Measurements from ENCODE around the gene DHFR. TPM values are rescaled to one million over a fixed set of nuclear protein-coding genes. Genes with fewer than 3 reads are reported as not detected.

DHFR gene
- total RNA-seq, 1 experiment from 2014 or later = 58.7 TPM

- Histone ChIP-seq H3K4me2 (ENCODE audit: low read length) (no peak overlapping the region), H3K27ac (ENCODE audit: low read depth, low read length) (no peak overlapping the region), H3K27me3 (ENCODE audit: insufficient read depth, low read length) (no peaks in the 10 kb centered on the region), H4K20me1 (ENCODE audit: insufficient read depth) (no peaks in the 10 kb centered on the region), H3K4me1 (ENCODE audit: control insufficient read depth in 1 of 2, insufficient read depth in 2 of 2, low read length in 2 of 2) (no peaks in the 10 kb centered on the region), H3K4me3 (replicated peaks in 1 of 2; ENCODE audit: low read depth in 1 of 2, low read length in 2 of 2) (no peak overlapping the region), H3K79me2 (ENCODE audit: insufficient read depth, low read length) (no peaks in the 10 kb centered on the region), H3K9ac (ENCODE audit: low read length) (no peak overlapping the region), H3K36me3 (ENCODE audit: control insufficient read depth in 1 of 2, insufficient read depth in 2 of 2, low read length in 2 of 2) (peaks cover 10 to 14% of the 10 kb centered on the region in 2 experiments; a peak in 3 of 4 replicates), H3K9me2 (ENCODE audit: insufficient read depth) (no peaks in the 10 kb centered on the region), H2AFZ (ENCODE audit: low read depth, low read length, poor library complexity, severe bottlenecking) (no peak overlapping the region), H3K9me3 (ENCODE audit: control insufficient read depth in 1 of 2, insufficient read depth in 1 of 2, low read depth in 1 of 2, low read length in 2 of 2) (no peaks in the 10 kb centered on the region)
- ChIA-PET RAD21 (ENCODE audit: low non-redundant PET in 1 of 2, low total read pairs in 2 of 2, uncharacterized antibody in 2 of 2, unreplicated experiment in 2 of 2) (no interaction called here), CTCF (no interaction called here), POLR2A (no interaction called here)
- ATAC-seq = no peak
- no peak for TF ChIP-seq RAD21 (IDR thresholded peaks at IDR 0.05; ENCODE audit: low read depth)
- no peak for TF ChIP-seq ELF1 (IDR thresholded peaks at IDR 0.05; ENCODE audit: borderline replicate concordance, low read depth)
- TF ChIP-seq CEBPB (IDR thresholded peaks at IDR 0.05; ENCODE audit: low read depth) = no peak
- no peak for TF ChIP-seq SRF (IDR thresholded peaks at IDR 0.05; ENCODE audit: low read depth)
- DNase-seq (ENCODE audit: low read depth, low spot score) = no peak
- BruUV-seq (replicated peaks) = no TSS peak
- intact Hi-C loops (cut with micrococcal nuclease) = no loop called here
These were observed 20.6 kb downstream of the DHFR start for GRCh38 chr5:80634193-80634592.

DNA sequence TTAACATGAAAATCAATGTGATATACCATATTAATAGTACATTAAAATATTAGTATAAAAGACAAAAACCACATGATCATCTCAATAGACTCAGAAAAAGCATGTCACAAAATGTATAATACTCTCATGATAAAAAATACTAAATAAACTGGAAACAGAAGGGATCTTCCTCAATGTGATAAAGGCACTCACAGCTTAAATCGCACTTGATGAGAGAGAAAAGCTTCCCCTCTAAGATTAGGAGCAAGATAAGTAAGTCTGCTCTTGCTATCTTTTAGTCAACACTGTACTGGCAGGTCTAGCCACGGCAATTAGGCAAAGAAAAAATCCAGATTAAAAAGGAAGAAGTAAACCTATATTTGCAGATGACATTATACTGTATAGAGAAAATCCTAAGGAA is 22.1 kb downstream of the DHFR start:
- DNase-seq (ENCODE audit: low read depth, low spot score) (no peak), ATAC-seq (no peak)
- Histone ChIP-seq H2AFZ (ENCODE audit: low read depth, low read length, poor library complexity, severe bottlenecking) (no peak overlapping the region), H3K9me3 (ENCODE audit: control insufficient read depth in 1 of 2, insufficient read depth in 1 of 2, low read depth in 1 of 2, low read length in 2 of 2) (no peaks in the 10 kb centered on the region), H4K20me1 (ENCODE audit: insufficient read depth) (no peaks in the 10 kb centered on the region), H3K9me2 (ENCODE audit: insufficient read depth) (no peaks in the 10 kb centered on the region), H3K4me2 (ENCODE audit: low read length) (no peak overlapping the region), H3K36me3 (ENCODE audit: control insufficient read depth in 1 of 2, insufficient read depth in 2 of 2, low read length in 2 of 2) (peaks cover 10 to 12% of the 10 kb centered on the region in 2 experiments; a peak in 3 of 4 replicates), H3K27me3 (ENCODE audit: insufficient read depth, low read length) (no peaks in the 10 kb centered on the region), H3K9ac (ENCODE audit: low read length) (no peak overlapping the region), H3K4me3 (replicated peaks in 1 of 2; ENCODE audit: low read depth in 1 of 2, low read length in 2 of 2) (no peak overlapping the region), H3K27ac (ENCODE audit: low read depth, low read length) (no peak overlapping the region), H3K79me2 (ENCODE audit: insufficient read depth, low read length) (no peaks in the 10 kb centered on the region), H3K4me1 (ENCODE audit: control insufficient read depth in 1 of 2, insufficient read depth in 2 of 2, low read length in 2 of 2) (no peaks in the 10 kb centered on the region)
- intact Hi-C loops (cut with micrococcal nuclease) = no loop called here
- CTCF ChIA-PET = no interaction called here
- no peak for TF ChIP-seq ATF3 (IDR thresholded peaks at IDR 0.05)
- no peak for TF ChIP-seq POLR2A (IDR thresholded peaks at IDR 0.05; ENCODE audit: borderline replicate concordance, extremely low read depth, insufficient read depth, insufficient read length)
- no peak for TF ChIP-seq EZH2phosphoT487 (IDR thresholded peaks at IDR 0.05; ENCODE audit: borderline replicate concordance)
- TF ChIP-seq MAX (IDR thresholded peaks at IDR 0.05) = no peak
- no peak for TF ChIP-seq RAD21 (IDR thresholded peaks at IDR 0.05; ENCODE audit: low read depth)
- TF ChIP-seq SRF (IDR thresholded peaks at IDR 0.05; ENCODE audit: low read depth) = no peak
- TF ChIP-seq SP1 (IDR thresholded peaks at IDR 0.05; ENCODE audit: low read depth) = no peak
- TF ChIP-seq POLR2AphosphoS5 (IDR thresholded peaks at IDR 0.05; ENCODE audit: low read depth, low read length) = no peak
- POLR2A ChIA-PET = no interaction called here
- RAD21 ChIA-PET (ENCODE audit: low non-redundant PET in 1 of 2, low total read pairs in 2 of 2, uncharacterized antibody in 2 of 2, unreplicated experiment in 2 of 2) = no interaction called here
- no TSS peak for BruUV-seq (replicated peaks)

Data from HCT116 (cell line).